Ovary (tissue), 3 donors: ENCODE measurements around the gene OR52E4.

ENCODE experiments used
- CTCF ChIP-seq, 3 donors: fragments of 450-650 bp in 2 of 3; fragments of 200-600 bp in 1 of 3; IDR thresholded peaks; one replicate each; pipeline versions ENCODE4 v1.5.1 to v1.8.0; 2016 to 2022; ENCODE audit warnings: antibody characterized with exemption in 3 of 3, mild to moderate bottlenecking in 1 of 3
- EP300 ChIP-seq: sonication (generic); formaldehyde crosslinking; IDR thresholded peaks from one replicate; pipeline ENCODE4 v1.6.1; 2017; ENCODE audit warnings: antibody characterized with exemption
- POLR2A ChIP-seq: fragments of 450-650 bp; IDR thresholded peaks from one replicate; pipeline ENCODE4 v1.6.1; 2017; ENCODE audit warnings: antibody characterized with exemption, mild to moderate bottlenecking, moderate library complexity
- donor health status: DM: no; HTN: no; CAD: no.

GRCh38 chr11:5928271-5928670 is 47.8 kb downstream of the OR52E4 start:
- TF ChIP-seq POLR2A (no peak), CTCF (IDR thresholded peaks at IDR 0.05) (no peak), EP300 (no peak)
